ENCODE results near the gene C3orf38.

GRCh38 chr3:88151358-88151757 lies 1.6 kb downstream of the C3orf38 start:
- TF ChIP-seq CTCF (IDR thresholded peaks at IDR 0.05), result no peak
- TF ChIP-seq POLR2A (IDR thresholded peaks at IDR 0.05), result no peak
